Middle frontal gyrus (tissue), 1 donor: ENCODE data around the gene B3GAT1.

Experiments used
- DNase-seq: peaks from one replicate; pipeline ENCODE4 v3.0.0-alpha.2; 2015; ENCODE audit warnings: low spot score; ENCODE audit errors: extremely low spot score

Gene B3GAT1

GRCh38 chr11:134441706-134442105 is 29.7 kb upstream of the B3GAT1 start:
- DNase-seq = no peak

GRCh38 chr11:134441281-134441680 is 29.2 kb upstream of the B3GAT1 start:
- DNase-seq = no peak

GRCh38 chr11:134440851-134441250 is 28.8 kb upstream of the B3GAT1 start:
- DNase-seq = no peak

- DNase-seq = no peak
These were observed 26.8 kb upstream of the B3GAT1 start for GRCh38 chr11:134438542-134439537.

- no peak for DNase-seq
These were observed 25.8 kb upstream of the B3GAT1 start for GRCh38 chr11:134437821-134438220.

- DNase-seq = no peak
These were observed 24.7 kb upstream of the B3GAT1 start for GRCh38 chr11:134436781-134437180.

- no peak for DNase-seq
These were observed 21.8 kb upstream of the B3GAT1 start for GRCh38 chr11:134433806-134434205.

GRCh38 chr11:134433251-134433650 is 21.2 kb upstream of the B3GAT1 start:
- no peak for DNase-seq

- DNase-seq = no peak
These were observed 20.7 kb upstream of the B3GAT1 start for GRCh38 chr11:134432776-134433175.

- DNase-seq = no peak
These were observed 17.1 kb upstream of the B3GAT1 start for GRCh38 chr11:134429106-134429505.

GRCh38 chr11:134425816-134426536 is 13.9 kb upstream of the B3GAT1 start:
- DNase-seq = no peak

GRCh38 chr11:134425413-134425812 is 13.4 kb upstream of the B3GAT1 start:
- no peak for DNase-seq

- no peak for DNase-seq
These were observed 11.1 kb upstream of the B3GAT1 start for GRCh38 chr11:134423106-134423505.

GRCh38 chr11:134417871-134418840 is 6.1 kb upstream of the B3GAT1 start:
- no peak for DNase-seq

GRCh38 chr11:134416726-134417125 is 4.7 kb upstream of the B3GAT1 start:
- no peak for DNase-seq

GRCh38 chr11:134414766-134415765 is 3.0 kb upstream of the B3GAT1 start:
- no peak for DNase-seq

GRCh38 chr11:134413826-134414731 is 2.0 kb upstream of the B3GAT1 start:
- DNase-seq = no peak

- DNase-seq = no peak
These were observed 1.2 kb upstream of the B3GAT1 start for GRCh38 chr11:134413043-134413825.
